ENCODE data around the gene DOCK9. TPM values are rescaled to one million over a fixed set of nuclear protein-coding genes. Genes with fewer than 3 reads are reported as not detected.

The DOCK9 gene
- total RNA-seq, 1 experiment from 2014 or later = 4.5 TPM

DNA sequence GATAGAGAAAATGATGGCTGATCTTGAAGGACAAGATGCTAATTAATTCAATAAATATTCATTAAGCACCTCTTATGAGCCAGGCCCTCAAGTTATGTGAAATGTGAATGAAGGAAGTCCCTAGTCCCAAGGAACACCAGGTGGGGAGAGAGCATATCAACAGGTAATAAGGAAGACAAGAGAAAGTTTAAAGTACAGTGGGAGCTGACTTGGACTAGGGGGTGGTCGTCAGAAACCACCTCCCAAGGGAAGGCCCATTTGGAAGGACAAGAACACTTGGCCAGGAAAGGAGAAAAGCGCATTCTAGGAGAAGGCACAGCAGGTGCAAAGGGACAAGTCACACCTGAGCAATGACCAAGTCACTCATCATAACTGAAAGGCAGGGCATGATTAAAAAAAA, 72.7 kb downstream of the DOCK9 start:
- TF ChIP-seq, protein P1, sequence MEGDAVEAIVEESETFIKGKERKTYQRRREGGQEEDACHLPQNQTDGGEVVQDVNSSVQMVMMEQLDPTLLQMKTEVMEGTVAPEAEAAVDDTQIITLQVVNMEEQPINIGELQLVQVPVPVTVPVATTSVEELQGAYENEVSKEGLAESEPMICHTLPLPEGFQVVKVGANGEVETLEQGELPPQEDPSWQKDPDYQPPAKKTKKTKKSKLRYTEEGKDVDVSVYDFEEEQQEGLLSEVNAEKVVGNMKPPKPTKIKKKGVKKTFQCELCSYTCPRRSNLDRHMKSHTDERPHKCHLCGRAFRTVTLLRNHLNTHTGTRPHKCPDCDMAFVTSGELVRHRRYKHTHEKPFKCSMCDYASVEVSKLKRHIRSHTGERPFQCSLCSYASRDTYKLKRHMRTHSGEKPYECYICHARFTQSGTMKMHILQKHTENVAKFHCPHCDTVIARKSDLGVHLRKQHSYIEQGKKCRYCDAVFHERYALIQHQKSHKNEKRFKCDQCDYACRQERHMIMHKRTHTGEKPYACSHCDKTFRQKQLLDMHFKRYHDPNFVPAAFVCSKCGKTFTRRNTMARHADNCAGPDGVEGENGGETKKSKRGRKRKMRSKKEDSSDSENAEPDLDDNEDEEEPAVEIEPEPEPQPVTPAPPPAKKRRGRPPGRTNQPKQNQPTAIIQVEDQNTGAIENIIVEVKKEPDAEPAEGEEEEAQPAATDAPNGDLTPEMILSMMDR (conservative IDR thresholded peaks at IDR 0.05; ENCODE audit: low read depth, low read length) = no peak
- no peak for TF ChIP-seq EZH2 (IDR thresholded peaks at IDR 0.05; ENCODE audit: borderline replicate concordance, low read depth, low read length, poor library complexity, severe bottlenecking)
- no peak for DNase-seq (ENCODE audit: low spot score)
- intact Hi-C loops (cut with micrococcal nuclease; ENCODE audit: unreplicated experiment) = no loop called here
- BruUV-seq (replicated peaks) = no TSS peak
- Histone ChIP-seq H3K4me1 (ENCODE audit: insufficient read depth, low read length, poor library complexity, severe bottlenecking) (no peaks in the 10 kb centered on the region), H3K4me3 (ENCODE audit: low read depth, low read length, poor library complexity, severe bottlenecking) (no peak overlapping the region), H3K9me3 (ENCODE audit: low read depth, low read length, poor library complexity, severe bottlenecking) (no peaks in the 10 kb centered on the region), H3K27me3 (replicated peaks; ENCODE audit: insufficient read depth, low read depth, low read length, poor library complexity) (no peaks in the 10 kb centered on the region), H3K27ac (ENCODE audit: low read depth, low read length, poor library complexity, severe bottlenecking) (no peak overlapping the region), H3K36me3 (ENCODE audit: insufficient read depth, low read length, poor library complexity, severe bottlenecking) (no peaks in the 10 kb centered on the region)
- POLR2A ChIA-PET (ENCODE audit: low non-redundant PET) = no interaction called here
- CTCF ChIA-PET = no interaction called here

- TF ChIP-seq, protein P1 (conservative IDR thresholded peaks at IDR 0.05; ENCODE audit: low read depth, low read length) = no peak
- Histone ChIP-seq H3K27me3 (replicated peaks; ENCODE audit: insufficient read depth, low read depth, low read length, poor library complexity) (no peaks in the 10 kb centered on the region), H3K36me3 (ENCODE audit: insufficient read depth, low read length, poor library complexity, severe bottlenecking) (no peaks in the 10 kb centered on the region), H3K27ac (ENCODE audit: low read depth, low read length, poor library complexity, severe bottlenecking) (no peak overlapping the region), H3K4me1 (ENCODE audit: insufficient read depth, low read length, poor library complexity, severe bottlenecking) (no peaks in the 10 kb centered on the region), H3K4me3 (ENCODE audit: low read depth, low read length, poor library complexity, severe bottlenecking) (no peak overlapping the region), H3K9me3 (ENCODE audit: low read depth, low read length, poor library complexity, severe bottlenecking) (no peaks in the 10 kb centered on the region)
- ChIA-PET CTCF (no interaction called here), POLR2A (ENCODE audit: low non-redundant PET) (no interaction called here)
- intact Hi-C loops (cut with micrococcal nuclease; ENCODE audit: unreplicated experiment) = no loop called here
- no TSS peak for BruUV-seq (replicated peaks)
- no peak for DNase-seq (ENCODE audit: low spot score)
These were observed 77.4 kb downstream of the DOCK9 start for GRCh38 chr13:98900442-98900841.

- ChIA-PET CTCF (no interaction called here), POLR2A (ENCODE audit: low non-redundant PET) (no interaction called here)
- H3K4me1 ChIP-seq (ENCODE audit: insufficient read depth, low read length, poor library complexity, severe bottlenecking) = peaks cover 14% of the 10 kb centered on the region
- no peak for TF ChIP-seq EZH2 (IDR thresholded peaks at IDR 0.05; ENCODE audit: borderline replicate concordance, low read depth, low read length, poor library complexity, severe bottlenecking)
- TF ChIP-seq, protein P1 (conservative IDR thresholded peaks at IDR 0.05; ENCODE audit: low read depth, low read length) = peak; percentile 4; the same call in 1 of the 2 replicates
- intact Hi-C loops (cut with micrococcal nuclease; ENCODE audit: unreplicated experiment) = no loop called here
- H3K36me3 ChIP-seq (ENCODE audit: insufficient read depth, low read length, poor library complexity, severe bottlenecking) = no peaks in the 10 kb centered on the region
- BruUV-seq (replicated peaks) = no TSS peak
- no peak overlapping the region for H3K27ac ChIP-seq (ENCODE audit: low read depth, low read length, poor library complexity, severe bottlenecking)
- H3K9me3 ChIP-seq (ENCODE audit: low read depth, low read length, poor library complexity, severe bottlenecking) = no peaks in the 10 kb centered on the region
- no peak for DNase-seq (ENCODE audit: low spot score)
- no peak overlapping the region for H3K4me3 ChIP-seq (ENCODE audit: low read depth, low read length, poor library complexity, severe bottlenecking)
- no peaks in the 10 kb centered on the region for H3K27me3 ChIP-seq (replicated peaks; ENCODE audit: insufficient read depth, low read depth, low read length, poor library complexity)
These were observed 80.2 kb downstream of the DOCK9 start for GRCh38 chr13:98897706-98898105.

All from A673 (cell line).